Neural progenitor cell (in vitro differentiated cells): ENCODE data around the gene EIF2D.
A peak's percentile ranks its signal among the peaks of the same experiment; 100 is the strongest.

Experiments used
- EZH2 ChIP-seq: fragments of 200-600 bp; sonication (generic); IDR thresholded peaks from 2 replicates; pipeline ENCODE4 v1.6.1; 2017; ENCODE audit warnings: antibody characterized with exemption, mild to moderate bottlenecking, moderate library complexity
- EZH2phosphoT487 ChIP-seq: fragments of 200-600 bp; sonication (generic); IDR thresholded peaks from 2 replicates; pipeline ENCODE4 v1.6.1; 2017; ENCODE audit warnings: antibody characterized with exemption
- TF ChIP-seq, protein P1 (sequence below): fragments of 200-600 bp; sonication (generic); IDR thresholded peaks from 2 replicates; pipeline ENCODE4 v1.5.1; 2017; ENCODE audit warnings: antibody characterized with exemption, mild to moderate bottlenecking

DNA sequence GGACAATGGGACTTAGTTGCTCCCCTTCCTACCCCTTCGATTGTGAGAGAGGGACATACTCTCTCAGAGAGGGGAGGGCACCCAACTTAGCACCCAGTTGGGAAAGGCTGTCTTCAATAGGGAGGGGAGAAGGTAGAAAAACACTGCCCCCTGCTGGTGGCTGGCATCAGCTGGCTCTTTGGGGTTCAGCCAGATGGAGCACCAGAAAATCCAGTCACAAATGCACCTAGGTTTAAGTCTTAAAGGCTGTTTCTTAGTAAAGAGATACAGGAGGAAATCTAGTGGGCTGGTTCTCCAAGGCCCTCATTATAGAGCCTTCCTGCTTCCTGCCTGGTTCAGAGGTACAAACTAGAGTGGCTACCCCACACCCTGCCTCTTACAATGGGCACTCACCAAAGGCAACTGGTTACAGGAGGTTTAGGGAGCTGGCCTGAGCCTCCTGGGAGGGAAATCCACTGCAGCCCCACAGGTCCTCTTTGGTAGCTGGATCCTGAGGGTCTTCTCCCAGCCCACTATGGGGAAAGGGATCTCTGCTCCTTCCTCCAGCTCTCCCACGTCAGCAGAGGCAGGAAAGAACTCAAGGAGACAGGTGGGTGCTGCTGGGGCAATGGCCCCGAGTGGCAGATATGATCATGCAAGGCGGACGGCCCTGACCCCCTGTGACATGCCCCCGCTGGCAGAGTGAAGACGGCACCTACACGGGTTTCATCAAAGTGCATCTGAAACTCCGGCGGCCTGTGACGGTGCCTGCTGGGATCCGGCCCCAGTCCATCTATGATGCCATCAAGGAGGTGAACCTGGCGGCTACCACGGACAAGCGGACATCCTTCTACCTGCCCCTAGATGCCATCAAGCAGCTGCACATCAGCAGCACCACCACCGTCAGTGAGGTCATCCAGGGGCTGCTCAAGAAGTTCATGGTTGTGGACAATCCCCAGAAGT, 28.3 kb downstream of the EIF2D start:
- TF ChIP-seq, protein P1, sequence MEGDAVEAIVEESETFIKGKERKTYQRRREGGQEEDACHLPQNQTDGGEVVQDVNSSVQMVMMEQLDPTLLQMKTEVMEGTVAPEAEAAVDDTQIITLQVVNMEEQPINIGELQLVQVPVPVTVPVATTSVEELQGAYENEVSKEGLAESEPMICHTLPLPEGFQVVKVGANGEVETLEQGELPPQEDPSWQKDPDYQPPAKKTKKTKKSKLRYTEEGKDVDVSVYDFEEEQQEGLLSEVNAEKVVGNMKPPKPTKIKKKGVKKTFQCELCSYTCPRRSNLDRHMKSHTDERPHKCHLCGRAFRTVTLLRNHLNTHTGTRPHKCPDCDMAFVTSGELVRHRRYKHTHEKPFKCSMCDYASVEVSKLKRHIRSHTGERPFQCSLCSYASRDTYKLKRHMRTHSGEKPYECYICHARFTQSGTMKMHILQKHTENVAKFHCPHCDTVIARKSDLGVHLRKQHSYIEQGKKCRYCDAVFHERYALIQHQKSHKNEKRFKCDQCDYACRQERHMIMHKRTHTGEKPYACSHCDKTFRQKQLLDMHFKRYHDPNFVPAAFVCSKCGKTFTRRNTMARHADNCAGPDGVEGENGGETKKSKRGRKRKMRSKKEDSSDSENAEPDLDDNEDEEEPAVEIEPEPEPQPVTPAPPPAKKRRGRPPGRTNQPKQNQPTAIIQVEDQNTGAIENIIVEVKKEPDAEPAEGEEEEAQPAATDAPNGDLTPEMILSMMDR = peak; percentile 97
- TF ChIP-seq EZH2phosphoT487 (no peak), EZH2 (no peak)
